Measurements from ENCODE around the gene SPACA1.
"Not testable (repeated sequence)": the region's sequence is repeated elsewhere in the genome, so short reads cannot be mapped to it uniquely, and the experiment has no call there.

Gene SPACA1

GRCh38 chr6:88047510-88048150, at the start of gene SPACA1:
Gene SPACA1 (plus strand): TSS chr6:88047841. CDS start chr6:88047906, 65 bp downstream.
- no peak for DNase-seq

- DNase-seq, result no peak
These were observed 46.9 kb upstream of the SPACA1 start for GRCh38 chr6:88000713-88001112.

GRCh38 chr6:88001279-88001678, 46.4 kb upstream of the SPACA1 start:
- not testable (repeated sequence) for DNase-seq

GRCh38 chr6:88004707-88005106, 42.9 kb upstream of the SPACA1 start:
- no peak for DNase-seq

- DNase-seq, result no peak
These were observed 41.1 kb upstream of the SPACA1 start for GRCh38 chr6:88006557-88006956.

- DNase-seq, result no peak
These were observed 39.2 kb upstream of the SPACA1 start for GRCh38 chr6:88008411-88008810.

- DNase-seq, result no peak
These were observed 38.8 kb upstream of the SPACA1 start for GRCh38 chr6:88008831-88009231.

GRCh38 chr6:88013015-88013414, 34.6 kb upstream of the SPACA1 start:
- DNase-seq, result no peak

GRCh38 chr6:88013554-88013953, 34.1 kb upstream of the SPACA1 start:
- DNase-seq, result no peak

GRCh38 chr6:88020439-88020838, 27.2 kb upstream of the SPACA1 start:
- no peak for DNase-seq

GRCh38 chr6:88024696-88025095, 22.9 kb upstream of the SPACA1 start:
- no peak for DNase-seq

GRCh38 chr6:88031550-88031949, 16.1 kb upstream of the SPACA1 start:
- no peak for DNase-seq

- DNase-seq, result no peak
These were observed 3.1 kb upstream of the SPACA1 start for GRCh38 chr6:88044530-88044929.

- no peak for DNase-seq
These were observed 2.0 kb upstream of the SPACA1 start for GRCh38 chr6:88045521-88046136.

- no peak for DNase-seq
These were observed 937 bp downstream of the SPACA1 start for GRCh38 chr6:88048578-88048977.

GRCh38 chr6:88050140-88050818, 2.6 kb downstream of the SPACA1 start:
- DNase-seq, result no peak

GRCh38 chr6:88059191-88059590, 11.6 kb downstream of the SPACA1 start:
- no peak for DNase-seq

GRCh38 chr6:88062376-88062775, 14.7 kb downstream of the SPACA1 start:
- no peak for DNase-seq

GRCh38 chr6:88072462-88072861, 24.8 kb downstream of the SPACA1 start:
- DNase-seq, result no peak

- DNase-seq, result no peak
These were observed 27.1 kb downstream of the SPACA1 start for GRCh38 chr6:88074791-88075190.

GRCh38 chr6:88077305-88077704, 29.7 kb downstream of the SPACA1 start:
- no peak for DNase-seq

- DNase-seq, result no peak
These were observed 39.2 kb downstream of the SPACA1 start for GRCh38 chr6:88086792-88087191.

- DNase-seq, result no peak
These were observed 42.1 kb downstream of the SPACA1 start for GRCh38 chr6:88089708-88090107.

- DNase-seq, result no peak
These were observed 58.2 kb downstream of the SPACA1 start for GRCh38 chr6:88105741-88106340.

Data from right forelimb (tissue), 1 donor.